Activated T-helper 9 cell treated with anti-CD3 and anti-CD28 coated beads, Interleukin-2, amount 50 U/mL, for 16 hours (primary cell): Measurements from ENCODE around the gene C5orf15.
A peak's percentile ranks its signal among the peaks of the same experiment; 100 is the strongest.

ENCODE experiments used
- DNase-seq: peaks from one replicate; pipeline ENCODE4 v3.0.0-alpha.2; 2020; ENCODE audit warnings: low read depth

The C5orf15 gene

GRCh38 chr5:133968204-133968980 is at the start of gene C5orf15:
TSS of gene C5orf15 (minus strand) at chr5:133968625. CDS start at chr5:133968584, 41 bp downstream.
- DNase-seq, result peak; percentile 82

DNA sequence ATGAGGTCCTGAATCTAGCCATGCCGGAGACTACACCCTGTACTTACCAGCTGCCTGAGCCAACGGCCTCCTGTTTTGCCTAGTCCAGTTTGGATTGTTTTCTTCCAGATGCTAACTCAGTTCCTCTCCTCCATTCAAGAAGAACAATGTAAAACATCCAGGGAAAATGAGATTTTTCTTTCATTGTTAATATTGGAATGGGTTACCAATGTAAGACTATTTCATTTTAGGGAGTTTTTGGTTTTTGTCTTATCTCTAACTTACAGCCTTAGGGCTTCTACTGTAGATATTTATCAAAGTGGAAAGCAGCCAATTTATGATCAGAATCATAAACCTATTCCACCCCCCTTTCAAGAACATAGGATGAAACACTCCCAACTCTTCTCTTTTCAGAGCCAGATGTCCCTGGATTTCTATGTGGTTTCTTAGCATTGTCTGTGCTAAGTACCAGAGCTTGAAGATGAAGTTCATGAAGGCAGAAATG is 39.9 kb upstream of the C5orf15 start:
- no peak for DNase-seq

DNA sequence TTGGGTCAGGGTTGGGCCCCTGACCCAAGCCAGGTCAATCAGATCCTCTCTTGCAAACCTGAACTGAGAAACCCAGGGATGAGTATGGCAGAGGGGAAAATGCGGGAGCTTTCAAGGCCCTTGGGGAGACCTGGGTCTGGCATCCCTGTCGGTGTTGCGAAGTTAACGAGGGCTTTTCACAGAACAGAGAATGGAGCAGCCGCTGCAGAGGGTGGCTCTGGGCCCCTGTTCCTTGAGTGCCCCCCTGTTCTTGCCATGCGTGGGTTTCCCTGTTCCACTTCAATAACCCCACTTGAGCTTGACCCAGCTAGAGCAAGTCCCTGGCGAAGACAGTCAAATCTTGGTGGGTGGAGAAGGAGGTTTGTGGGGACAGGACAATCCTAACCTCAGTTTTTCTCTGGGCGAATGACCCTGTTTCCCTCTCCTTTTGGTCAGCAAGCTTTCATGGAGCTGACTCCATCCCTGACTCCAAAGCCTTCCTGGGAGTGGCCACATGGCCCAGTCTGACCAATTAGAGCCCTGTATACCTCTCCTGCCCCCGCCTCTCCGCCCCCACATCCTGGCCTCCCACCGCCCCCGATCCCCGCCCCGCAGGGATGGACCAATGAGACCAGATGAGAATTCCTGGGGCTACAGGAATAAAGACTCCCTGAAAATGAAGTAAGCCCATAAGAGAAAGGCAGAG is 39.3 kb upstream of the C5orf15 start:
- no peak for DNase-seq

- DNase-seq, result no peak
Measured at GRCh38 chr5:134006115-134006514, 37.7 kb upstream of the C5orf15 start.

- no peak for DNase-seq
Measured at GRCh38 chr5:134005417-134006061, 37.1 kb upstream of the C5orf15 start.

- DNase-seq, result peak; percentile 72
Measured at GRCh38 chr5:134004626-134005416, 36.4 kb upstream of the C5orf15 start, which contains the start of gene VDAC1. TSS of gene VDAC1 (minus strand) at chr5:134004975. CDS start at chr5:133993012, 11,963 bp downstream.

DNA sequence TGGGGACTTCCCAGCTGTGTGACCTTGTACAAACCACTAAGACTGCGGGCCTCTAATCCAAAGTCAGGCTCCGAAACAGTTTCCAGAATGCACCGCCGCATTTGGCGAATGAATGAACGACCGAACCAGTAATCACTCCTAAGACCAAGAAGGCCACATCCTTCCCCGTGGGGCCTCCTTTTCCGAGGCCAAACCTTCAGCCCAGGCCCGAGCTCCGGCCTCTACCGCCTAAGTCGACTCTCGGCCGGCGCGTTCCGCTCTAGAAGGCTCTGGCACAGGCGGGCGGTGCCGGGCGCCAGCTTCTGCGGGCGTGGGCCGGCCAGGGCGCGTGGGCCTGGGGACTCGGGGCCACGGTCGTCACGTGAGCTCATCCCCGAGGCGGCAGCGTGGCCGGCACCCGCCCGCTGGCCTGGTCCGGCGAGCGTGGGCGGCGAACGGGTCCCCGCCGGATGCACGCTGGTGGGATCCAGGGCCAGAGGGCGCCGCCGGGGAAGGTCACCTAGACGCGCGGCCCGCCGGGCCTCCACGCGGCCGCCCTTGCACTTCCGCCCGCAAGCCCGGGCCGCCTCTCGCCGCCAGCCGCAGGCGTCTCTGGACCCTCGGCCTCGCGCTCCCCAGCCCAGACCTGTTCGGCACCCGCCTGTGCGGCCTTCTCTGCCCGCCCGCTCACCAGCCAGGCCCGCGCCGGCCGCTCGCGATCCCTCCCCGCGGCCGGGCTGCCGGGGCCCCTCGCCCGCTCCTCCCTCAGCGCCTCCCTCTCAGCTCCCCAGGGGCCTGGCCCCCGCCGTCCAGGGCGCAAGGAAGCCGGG is 35.6 kb upstream of the C5orf15 start:
- DNase-seq, result peak; percentile 38

DNA sequence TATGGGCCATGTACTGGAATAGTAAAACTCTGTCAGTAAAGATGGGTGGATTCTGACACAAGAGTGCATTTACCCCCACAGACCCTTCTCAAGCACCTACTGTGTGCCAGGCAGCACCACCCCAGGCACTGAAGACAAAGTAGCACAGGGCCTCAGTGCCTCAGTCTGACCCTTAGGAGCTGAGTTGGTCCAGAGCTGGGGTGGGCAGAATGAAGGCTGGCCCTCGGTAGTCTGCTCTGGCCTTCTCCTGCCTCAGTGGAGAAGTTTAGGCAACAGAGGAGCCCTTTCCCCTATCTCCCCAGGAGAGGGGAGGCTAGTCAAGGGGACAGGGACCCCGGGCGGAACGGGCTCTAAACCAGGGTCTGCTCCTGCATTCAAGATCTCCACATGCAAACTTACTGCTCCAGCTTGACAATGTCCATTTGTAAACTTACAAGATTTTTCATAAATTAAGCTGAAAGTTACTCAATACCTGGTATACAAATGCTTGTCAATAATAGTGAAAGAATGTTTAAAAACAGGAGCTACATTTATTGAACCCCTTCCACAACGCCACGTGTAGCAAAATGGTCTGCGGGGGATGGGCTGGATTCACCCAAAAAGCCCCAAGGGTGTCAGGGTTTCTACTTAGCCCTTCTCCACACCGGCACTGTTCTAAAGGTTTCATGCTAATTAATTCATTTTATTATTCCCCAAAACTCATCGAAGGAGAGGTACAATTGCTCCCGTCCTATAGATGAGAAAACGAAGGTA is 34.8 kb upstream of the C5orf15 start:
- DNase-seq, result peak; percentile 7

- no peak for DNase-seq
Measured at GRCh38 chr5:134001938-134002731, 33.7 kb upstream of the C5orf15 start.

DNA sequence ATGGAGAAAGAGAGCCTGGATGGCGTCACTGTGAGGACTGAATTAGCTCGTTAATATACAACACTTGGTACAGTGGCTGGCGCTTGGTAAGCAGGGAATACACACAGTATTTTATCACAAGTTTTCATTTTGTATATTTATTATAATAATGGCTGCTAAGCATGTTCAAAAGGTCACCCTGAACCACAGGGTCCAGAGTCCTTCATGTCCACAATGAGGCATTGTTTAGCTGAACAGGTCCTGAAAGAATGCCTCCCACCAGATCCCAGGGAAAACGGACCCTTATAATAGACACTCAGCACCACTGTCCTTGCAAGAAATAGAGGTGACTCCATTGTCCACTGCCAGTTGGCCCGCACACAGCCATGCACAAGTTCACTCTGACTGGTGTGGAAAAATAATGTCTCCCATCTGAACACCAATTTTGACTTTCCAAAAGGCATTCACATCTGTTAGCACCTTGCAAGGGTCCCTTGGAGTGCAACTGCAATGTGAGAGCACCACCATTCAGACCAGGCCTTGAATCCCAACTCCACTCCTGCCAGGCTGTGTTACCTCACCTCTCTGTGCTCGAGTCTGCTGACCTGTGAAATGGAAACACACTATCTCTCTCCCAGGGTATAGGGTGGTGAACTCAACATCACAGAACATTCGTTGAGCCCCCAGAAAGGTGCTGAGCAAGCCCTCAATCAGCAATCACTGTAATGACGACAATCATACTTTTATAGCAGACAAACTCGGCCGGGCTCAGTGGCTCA is 32.5 kb upstream of the C5orf15 start:
- no peak for DNase-seq

- no peak for DNase-seq
Measured at GRCh38 chr5:134000091-134000511, 31.7 kb upstream of the C5orf15 start.

GRCh38 chr5:133998807-133999206 is 30.4 kb upstream of the C5orf15 start:
- no peak for DNase-seq

GRCh38 chr5:133998042-133998441 is 29.6 kb upstream of the C5orf15 start:
- no peak for DNase-seq

- no peak for DNase-seq
Measured at GRCh38 chr5:133996683-133997252, 28.3 kb upstream of the C5orf15 start.

DNA sequence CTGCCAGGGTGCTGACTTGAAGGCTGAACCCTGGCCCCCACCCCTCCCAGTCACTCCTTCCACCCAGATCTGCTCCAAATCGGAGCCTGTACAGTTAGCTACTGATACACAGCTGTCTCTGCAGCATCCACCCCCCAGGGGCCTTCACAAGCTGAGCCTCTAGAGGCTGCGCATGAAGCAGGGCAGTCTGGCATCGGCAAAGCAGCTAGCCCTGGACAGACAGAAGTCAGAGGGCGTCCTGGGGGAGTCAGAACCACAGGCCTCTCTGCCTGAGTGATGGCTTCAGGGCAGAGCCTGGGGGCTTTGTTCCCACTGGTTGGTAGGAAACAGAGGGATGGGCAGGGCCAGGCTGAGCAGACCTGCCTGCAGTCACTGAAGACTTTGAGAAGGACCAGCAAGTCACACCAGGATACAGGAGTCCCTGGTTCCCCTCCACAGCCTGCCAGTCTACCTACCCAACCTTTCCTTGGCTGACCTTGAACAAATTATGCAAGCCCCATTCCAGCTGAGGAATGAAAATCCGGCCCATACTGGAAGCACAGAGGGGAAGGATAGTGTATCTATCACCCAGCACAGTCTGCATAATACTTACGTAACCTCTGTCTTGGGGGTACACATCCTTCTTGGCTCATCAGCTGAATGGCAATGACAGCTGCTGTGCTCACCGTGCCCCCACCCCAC is 27.6 kb upstream of the C5orf15 start:
- DNase-seq, result no peak

DNA sequence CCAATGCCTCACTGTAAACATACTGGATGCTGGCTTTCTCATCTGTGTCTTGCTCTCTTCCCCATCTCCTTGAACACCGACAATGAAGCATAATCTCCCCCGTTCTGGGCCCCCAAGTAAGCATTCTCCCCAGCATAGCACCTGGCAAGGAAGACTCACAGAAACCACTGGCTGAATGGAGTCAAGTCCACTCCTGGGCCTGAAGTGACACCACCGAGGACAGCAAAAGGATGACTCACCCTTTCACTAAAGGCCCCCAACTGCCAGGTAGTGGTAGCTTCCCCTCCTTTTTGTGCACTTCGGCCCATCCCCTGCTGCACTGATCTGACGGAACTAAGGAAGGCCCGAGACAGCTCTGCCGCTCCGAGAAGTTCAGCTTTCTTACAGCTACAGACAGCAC is 26.9 kb upstream of the C5orf15 start:
- DNase-seq, result no peak

- DNase-seq, result no peak
Measured at GRCh38 chr5:133994990-133995333, 26.5 kb upstream of the C5orf15 start.
